ENCODE measurements around the gene PRSS27. TPM values are rescaled to one million over a fixed set of nuclear protein-coding genes. Genes with fewer than 3 reads are reported as not detected.

Gene PRSS27
- total and polyA plus RNA-seq, 2 of the 8 experiments (the other 6 are each of a cell fraction or from before 2014, with no cell fraction given): 1.3 to 7.5 TPM

DNA sequence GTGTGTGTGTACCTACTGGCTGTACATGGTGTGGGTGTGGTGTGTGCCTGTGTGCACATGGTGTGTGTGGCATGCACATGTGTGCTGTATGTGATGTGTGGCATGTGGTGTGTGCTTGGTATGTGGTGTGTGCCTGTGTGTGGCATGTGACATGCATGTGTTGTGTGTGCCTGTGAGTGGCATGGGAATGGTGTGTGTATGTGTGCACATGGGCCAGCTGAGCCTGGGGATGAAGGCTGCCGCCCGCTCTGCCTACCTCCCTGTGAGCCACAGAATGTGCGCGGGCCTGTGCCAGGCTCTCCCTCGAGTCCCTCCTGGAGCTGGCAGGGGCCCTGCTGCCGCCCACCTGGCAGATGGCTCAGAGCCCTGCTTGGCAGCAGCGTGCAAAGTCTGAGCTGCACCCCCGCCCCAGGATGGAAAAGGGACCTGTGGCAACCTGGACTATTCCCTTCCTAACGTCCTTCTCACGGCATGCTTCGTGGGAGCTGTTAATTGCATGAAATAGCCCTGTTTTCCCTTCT, 9.3 kb downstream of the PRSS27 start:
- no peaks in the 10 kb centered on the region for H3K79me1 ChIP-seq (ENCODE audit: low read depth, low read length)
- H3K9me3 ChIP-seq (ENCODE audit: insufficient read depth in 2 of 2, low read depth in 1 of 2, low read length in 1 of 2): no peaks in the 10 kb centered on the region
- no peak overlapping the region for H3K4me2 ChIP-seq (ENCODE audit: insufficient read depth in 1 of 2, low read depth in 2 of 2, low read length in 2 of 2)
- H4K8ac ChIP-seq (ENCODE audit: extremely low read depth, insufficient read depth, low read length): no peak overlapping the region
- no peak overlapping the region for H2AFZ ChIP-seq (ENCODE audit: low read length)
- no peak overlapping the region for H4K91ac ChIP-seq (replicated peaks; ENCODE audit: insufficient read length, low read length)
- peaks cover 0 to 2% (median 1%) of the 10 kb centered on the region in 4 experiments; a peak in 3 of 7 replicates for H3K4me1 ChIP-seq (replicated peaks in 1 of 4; ENCODE audit: control insufficient read depth in 3 of 4, insufficient read depth in 4 of 4, low read length in 3 of 4)
- FAIRE-seq (no peak), DNase-seq (ENCODE audit: low read depth in 1 of 2, low spot score in 2 of 2) (no peak)
- CTCF ChIA-PET (ENCODE audit: partially characterized antibody): no interaction called here
- no peak overlapping the region for H3K14ac ChIP-seq (ENCODE audit: insufficient read length)
- no peak overlapping the region for H2BK120ac ChIP-seq (replicated peaks; ENCODE audit: low read depth, low read length)
- WGBS, 2 experiments (ENCODE audit: extremely low coverage in 1 of 2, insufficient coverage in 1 of 2, insufficient read length in 1 of 2, insufficient replicate concordance in 2 of 2, low coverage in 1 of 2, low lambda C conversion rate in 2 of 2, missing lambda C conversion rate in 1 of 2): 86% methylated on average over 11 of the region's 11 CpGs; no CpG with 5 or more reads in 1 of the 2 experiments
- H3K23me2 ChIP-seq (ENCODE audit: low read depth, low read length): peaks cover 2% of the 10 kb centered on the region; the same call in 1 of the 2 replicates
- H3K79me2 ChIP-seq (ENCODE audit: control insufficient read depth in 1 of 2, insufficient read depth in 2 of 2, low read length in 2 of 2): no peaks in the 10 kb centered on the region
- H2BK15ac ChIP-seq (ENCODE audit: low read length): no peak overlapping the region
- H3K18ac ChIP-seq (ENCODE audit: extremely low read depth, low read length): no peak overlapping the region
- H2BK5ac ChIP-seq (ENCODE audit: low read depth, low read length): peak overlapping the region; percentile 18; the same call in 1 of the 2 replicates
- H3K36me3 ChIP-seq (ENCODE audit: control insufficient read depth in 2 of 4, insufficient read depth in 4 of 4, low read length in 3 of 4): peaks cover 4 to 12% (median 9%) of the 10 kb centered on the region in 4 experiments; a peak in 5 of 8 replicates
- no peak overlapping the region for H3K4me3 ChIP-seq (ENCODE audit: extremely low read depth in 1 of 4, insufficient read depth in 2 of 4, low read depth in 3 of 4, low read length in 4 of 4)
- POLR2A ChIA-PET (ENCODE audit: partially characterized antibody): interaction anchor here (1.0 to 3.4 kb wide), 4 partner anchors 8 to 41 kb away, joined by 3 to 9 read pairs (median 4); partner anchors contain the start of genes PRSS27 and SRRM2
- no peak overlapping the region for H4K5ac ChIP-seq (ENCODE audit: insufficient read length, low read depth, low read length)
- H3K27ac ChIP-seq (ENCODE audit: low read depth, low read length): no peak overlapping the region
- no peak overlapping the region for H3K9ac ChIP-seq (replicated peaks in 1 of 4; ENCODE audit: extremely low read depth in 1 of 4, low read depth in 3 of 4, low read length in 3 of 4)
- no peak overlapping the region for H2BK20ac ChIP-seq (ENCODE audit: low read length)
- H3K4ac ChIP-seq (replicated peaks; ENCODE audit: insufficient read length, low read depth, low read length): no peak overlapping the region
- TF ChIP-seq JUND (IDR thresholded peaks at IDR 0.05; ENCODE audit: low read length) (no peak), SP2 (IDR thresholded peaks at IDR 0.05; ENCODE audit: low read length) (no peak), RFX5 (IDR thresholded peaks at IDR 0.05; ENCODE audit: borderline replicate concordance, low read depth, low read length) (no peak), POLR2AphosphoS5 (IDR thresholded peaks at IDR 0.05; ENCODE audit: low read depth, low read length) (peak; percentile 43; the same call in 1 of the 2 replicates), SIRT6 (IDR thresholded peaks at IDR 0.05; ENCODE audit: low read length) (no peak), CEBPB (IDR thresholded peaks at IDR 0.05; ENCODE audit: low read depth, low read length) (no peak), PHF8 (conservative IDR thresholded peaks at IDR 0.05; ENCODE audit: low read depth, low read length) (no peak), BRCA1 (IDR thresholded peaks at IDR 0.05; ENCODE audit: low read depth, low read length) (no peak)
- no peak overlapping the region for H3K23ac ChIP-seq (ENCODE audit: insufficient read length)
- peak overlapping the region; percentile 77; the same call in 1 of the 2 replicates for H2BK12ac ChIP-seq (ENCODE audit: low read depth, low read length)
- H2AK5ac ChIP-seq (ENCODE audit: low read depth, low read length): peak overlapping the region; percentile 70; the same call in 1 of the 2 replicates
- no peak overlapping the region for H3K56ac ChIP-seq (replicated peaks; ENCODE audit: insufficient read length, low read depth, low read length)
- H3K27me3 ChIP-seq (replicated peaks in 1 of 4; ENCODE audit: control insufficient read depth in 3 of 4, extremely low read depth in 1 of 4, insufficient read depth in 3 of 4, low read length in 3 of 4): no peaks in the 10 kb centered on the region; a peak in 1 of 7 replicates
- H4K20me1 ChIP-seq (replicated peaks in 1 of 2; ENCODE audit: control insufficient read depth in 1 of 2, insufficient read depth in 2 of 2, low read length in 2 of 2): peaks cover 4 to 19% of the 10 kb centered on the region in 2 experiments
